ENCODE measurements around the gene KIAA1755. TPM values are rescaled to one million over a fixed set of nuclear protein-coding genes. Genes with fewer than 3 reads are reported as not detected.

KIAA1755 gene
- total and polyA plus RNA-seq, 2 of the 4 experiments (the other 2 are of a cell fraction) = 2.5 to 5.1 TPM

DNA sequence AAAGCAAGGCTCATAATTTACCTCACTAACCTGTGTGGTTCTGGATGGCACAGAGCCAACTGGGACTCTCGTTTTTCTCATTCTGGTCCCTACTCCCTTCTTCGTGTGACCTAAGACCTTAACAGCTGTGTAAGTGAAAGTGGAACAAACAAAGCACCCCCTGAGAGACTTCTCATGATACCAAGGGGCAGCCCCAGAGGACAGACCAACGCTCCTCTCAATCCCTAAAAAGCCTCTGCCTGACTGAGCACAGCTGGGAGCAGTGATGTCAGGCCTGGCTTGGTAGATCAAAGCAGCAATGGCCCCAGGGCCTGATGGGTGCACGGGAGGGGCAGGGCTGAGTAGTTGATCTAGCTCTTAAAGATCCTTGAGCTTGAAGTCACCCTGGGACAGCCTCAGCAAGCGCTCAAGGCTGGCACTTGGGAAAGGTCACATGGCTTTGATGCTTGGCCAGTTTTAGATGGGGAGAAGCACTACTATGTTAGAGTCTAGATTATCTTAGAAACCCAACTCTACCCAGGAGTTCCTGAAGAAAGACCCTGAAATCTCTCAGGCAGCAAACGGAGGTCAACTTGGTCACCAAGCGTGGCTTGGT is 79.2 kb downstream of the KIAA1755 start:
- no peak overlapping the region for H2AK5ac ChIP-seq (ENCODE audit: low read depth, low read length)
- 57% methylated on average over 1 of the region's 7 CpGs; no CpG with 5 or more reads in 1 of the 2 experiments for WGBS, 2 experiments (ENCODE audit: extremely low coverage in 2 of 2, insufficient read length in 1 of 2)
- no peak overlapping the region for H4K91ac ChIP-seq (ENCODE audit: insufficient read depth, low read depth, low read length)
- no peak overlapping the region for H3K18ac ChIP-seq (ENCODE audit: low read depth, low read length)
- peaks cover 5% of the 10 kb centered on the region; the same call in 1 of the 2 replicates for H3K9me3 ChIP-seq (ENCODE audit: control insufficient read depth, insufficient read depth, low read length)
- H2BK5ac ChIP-seq (ENCODE audit: low read depth, low read length, poor library complexity, severe bottlenecking) = no peak overlapping the region
- ChIA-PET POLR2A (ENCODE audit: unreplicated experiment) (interaction anchor here (0.5 kb wide), 1 partner anchor 251 kb away, joined by 3 read pairs; no protein-coding TSS in a partner anchor), CTCF (no interaction called here)
- in situ Hi-C loops (cut with MboI; ENCODE audit: low sequenced_read_pairs) = no loop called here
- no peak overlapping the region for H4K8ac ChIP-seq (ENCODE audit: low read depth in 2 of 2, low read length in 2 of 2)
- H3K23ac ChIP-seq (ENCODE audit: low read depth, low read length) = no peak overlapping the region
- H2AFZ ChIP-seq (replicated peaks; ENCODE audit: low read length, poor library complexity) = no peak overlapping the region
- no peaks in the 10 kb centered on the region for H4K20me1 ChIP-seq (ENCODE audit: insufficient read depth, low read length)
- H2BK20ac ChIP-seq (ENCODE audit: low read depth, low read length) = no peak overlapping the region; the same call in 1 of the 2 replicates
- intact Hi-C loops (cut with micrococcal nuclease) = no loop called here
- H3K56ac ChIP-seq (ENCODE audit: extremely low read depth, insufficient read depth, low read length) = no peak overlapping the region
- no peak overlapping the region for H4K5ac ChIP-seq (ENCODE audit: low read depth, low read length)
- H2BK15ac ChIP-seq (ENCODE audit: low read depth, low read length) = no peak overlapping the region
- dilution Hi-C loops (cut with HindIII; ENCODE audit: low sequenced_read_pairs, unreplicated experiment) = no loop called here
- no peaks in the 10 kb centered on the region for H3K79me1 ChIP-seq (ENCODE audit: low read depth in 1 of 2, low read length in 2 of 2)
- no peak overlapping the region for H3K14ac ChIP-seq (replicated peaks; ENCODE audit: low read depth, low read length)
- BruUV-seq (replicated peaks) = no TSS peak
- no peak overlapping the region for H2BK120ac ChIP-seq (ENCODE audit: low read depth, low read length)
- H3K36me3 ChIP-seq (ENCODE audit: control insufficient read depth, insufficient read depth, low read length) = no peaks in the 10 kb centered on the region
- H3K4me2 ChIP-seq (ENCODE audit: low read depth, low read length) = no peak overlapping the region
- peaks cover 2% of the 10 kb centered on the region; the same call in 1 of the 2 replicates for H3K4me1 ChIP-seq (ENCODE audit: control insufficient read depth, insufficient read depth, low read length)
- no peak for TF ChIP-seq RCOR1 (IDR thresholded peaks at IDR 0.05; ENCODE audit: insufficient replicate concordance, low read length)
- no peak for TF ChIP-seq POLR2A (IDR thresholded peaks at IDR 0.05; ENCODE audit: low read depth, low read length)
- no peak for TF ChIP-seq MAFK (IDR thresholded peaks at IDR 0.05; ENCODE audit: low read depth, low read length)
- no peak for TF ChIP-seq BHLHE40 (IDR thresholded peaks at IDR 0.05; ENCODE audit: low read depth, low read length)
- no peak for TF ChIP-seq RFX5 (IDR thresholded peaks at IDR 0.05; ENCODE audit: low read depth, low read length)
- no peak for TF ChIP-seq CEBPB (IDR thresholded peaks at IDR 0.05; ENCODE audit: low read depth, low read length)
- TF ChIP-seq, protein P1, sequence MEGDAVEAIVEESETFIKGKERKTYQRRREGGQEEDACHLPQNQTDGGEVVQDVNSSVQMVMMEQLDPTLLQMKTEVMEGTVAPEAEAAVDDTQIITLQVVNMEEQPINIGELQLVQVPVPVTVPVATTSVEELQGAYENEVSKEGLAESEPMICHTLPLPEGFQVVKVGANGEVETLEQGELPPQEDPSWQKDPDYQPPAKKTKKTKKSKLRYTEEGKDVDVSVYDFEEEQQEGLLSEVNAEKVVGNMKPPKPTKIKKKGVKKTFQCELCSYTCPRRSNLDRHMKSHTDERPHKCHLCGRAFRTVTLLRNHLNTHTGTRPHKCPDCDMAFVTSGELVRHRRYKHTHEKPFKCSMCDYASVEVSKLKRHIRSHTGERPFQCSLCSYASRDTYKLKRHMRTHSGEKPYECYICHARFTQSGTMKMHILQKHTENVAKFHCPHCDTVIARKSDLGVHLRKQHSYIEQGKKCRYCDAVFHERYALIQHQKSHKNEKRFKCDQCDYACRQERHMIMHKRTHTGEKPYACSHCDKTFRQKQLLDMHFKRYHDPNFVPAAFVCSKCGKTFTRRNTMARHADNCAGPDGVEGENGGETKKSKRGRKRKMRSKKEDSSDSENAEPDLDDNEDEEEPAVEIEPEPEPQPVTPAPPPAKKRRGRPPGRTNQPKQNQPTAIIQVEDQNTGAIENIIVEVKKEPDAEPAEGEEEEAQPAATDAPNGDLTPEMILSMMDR (conservative IDR thresholded peaks at IDR 0.05; ENCODE audit: low read depth, low read length) = no peak
- no peak for TF ChIP-seq FOS (IDR thresholded peaks at IDR 0.05; ENCODE audit: low read depth, low read length)
- TF ChIP-seq RAD21 (IDR thresholded peaks at IDR 0.05; ENCODE audit: low read length) = no peak
- TF ChIP-seq MAZ (IDR thresholded peaks at IDR 0.05; ENCODE audit: borderline replicate concordance, low read depth, low read length) = no peak
- TF ChIP-seq USF2 (IDR thresholded peaks at IDR 0.05; ENCODE audit: low read depth, low read length) = no peak
- no peak for TF ChIP-seq CHD1 (IDR thresholded peaks at IDR 0.05; ENCODE audit: low read depth, low read length)
- no peak for TF ChIP-seq MXI1 (IDR thresholded peaks at IDR 0.05; ENCODE audit: borderline replicate concordance, low read depth, low read length)
- H3K27ac ChIP-seq (ENCODE audit: insufficient read depth, low read length) = no peak overlapping the region
- ATAC-seq (ENCODE audit: low read depth) (no peak), DNase-seq (no peak)
- H3K9me1 ChIP-seq (ENCODE audit: insufficient read depth, low read length) = no peaks in the 10 kb centered on the region
- H2AK9ac ChIP-seq (replicated peaks; ENCODE audit: low read depth, low read length, poor library complexity) = no peak overlapping the region
- H3K4ac ChIP-seq (ENCODE audit: low read depth, low read length) = no peak overlapping the region
- no peak overlapping the region for H3K9ac ChIP-seq (ENCODE audit: low read depth, low read length)
- no peaks in the 10 kb centered on the region for H3K27me3 ChIP-seq (ENCODE audit: control insufficient read depth, insufficient read depth, low read length)
- no peak overlapping the region for H3K4me3 ChIP-seq (ENCODE audit: insufficient read depth, low read depth, low read length)

Data from IMR-90 (cell line).